NCI-H1436 treated with DMSO at 0.1 percent for 48 hours (cell line): ENCODE data around the gene MCFD2.

Experiments used
- DNase-seq: peaks from one replicate; lab custom pipeline; 2025; lab: John Stamatoyannopoulos, UW

Gene MCFD2

GRCh38 chr2:46915281-46915810, at the start of gene MCFD2:
Gene MCFD2, minus strand, starts transcription at chr2:46915806. Its CDS starts 6,635 bp downstream, at chr2:46909171.
- no peak for DNase-seq

- no peak for DNase-seq
Observed at GRCh38 chr2:46964835-46965560, 49.4 kb upstream of the MCFD2 start.

DNA sequence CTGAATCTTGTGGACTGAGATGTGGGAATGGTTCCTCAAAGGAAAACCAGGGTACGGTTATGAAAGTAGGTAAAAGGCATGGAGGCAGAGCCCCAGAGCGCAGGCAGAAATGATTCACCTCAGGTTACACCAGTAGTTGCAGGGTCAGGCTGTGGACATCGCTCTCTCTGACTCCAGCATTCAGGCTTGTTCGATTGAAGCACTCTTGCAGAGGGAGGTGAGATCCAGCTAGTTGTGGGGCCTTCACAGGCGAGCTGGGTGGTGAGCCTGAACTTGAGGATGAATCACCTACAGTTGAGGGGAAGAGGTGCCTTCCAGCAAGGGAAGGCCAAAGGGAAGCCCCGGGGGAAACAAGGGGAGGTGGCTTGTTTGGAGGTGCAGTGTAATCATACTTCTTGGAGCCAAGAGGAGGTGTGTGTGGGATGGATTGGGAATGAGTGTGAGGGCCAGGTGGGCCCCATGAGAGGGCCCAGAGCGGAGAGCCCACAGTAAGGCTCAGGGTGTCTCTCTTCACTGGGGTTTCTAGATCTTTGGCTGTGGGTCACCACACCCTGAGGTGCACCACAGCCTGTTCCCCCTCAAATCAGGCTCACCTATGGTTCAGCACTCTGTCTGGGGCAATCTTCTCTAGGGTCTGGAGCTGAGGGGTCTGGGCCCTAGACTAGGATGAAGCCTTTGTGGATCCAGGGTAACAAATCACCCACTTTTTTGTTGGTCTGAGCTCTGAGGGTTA, 48.5 kb upstream of the MCFD2 start:
- DNase-seq = no peak

DNA sequence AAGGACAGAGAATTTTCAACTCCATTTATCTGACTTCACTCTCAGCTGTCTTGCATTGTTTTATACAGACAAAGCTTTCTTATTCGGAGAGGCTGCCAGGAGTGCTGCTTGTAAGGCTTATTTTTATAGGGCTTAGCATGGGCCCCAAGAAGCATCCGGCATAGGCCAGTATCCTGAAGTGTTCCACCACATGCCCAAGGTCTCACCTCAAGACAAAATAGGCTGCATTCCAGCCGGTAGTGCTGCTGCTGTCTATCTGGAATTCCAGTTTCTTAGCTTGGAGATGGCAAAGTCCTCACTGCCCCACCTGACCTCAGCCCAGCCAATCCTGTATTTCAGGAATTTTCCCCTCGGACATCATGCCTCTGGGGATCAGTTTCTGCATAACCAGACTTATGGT, 47.6 kb upstream of the MCFD2 start:
- no peak for DNase-seq

DNA sequence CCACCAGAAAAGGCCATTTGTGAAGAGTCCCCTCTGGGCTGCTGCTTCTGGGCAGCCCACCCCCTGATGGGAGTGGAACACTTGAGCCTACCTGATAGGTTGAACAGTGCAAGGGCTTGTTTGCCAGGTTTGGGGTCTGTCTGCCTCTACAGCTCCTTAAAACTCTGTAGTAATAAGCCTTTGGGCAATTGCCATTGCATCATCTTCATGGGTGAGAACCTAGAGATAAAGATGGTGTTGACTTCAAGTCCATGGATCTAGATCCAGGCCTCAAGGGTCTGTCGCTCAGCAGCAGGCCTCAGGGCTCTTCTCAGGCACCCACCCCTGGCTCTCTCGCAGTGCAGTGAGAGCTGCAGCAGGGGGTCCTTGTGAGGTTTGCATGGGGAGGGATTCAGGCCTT, 47.1 kb upstream of the MCFD2 start:
- no peak for DNase-seq

- no peak for DNase-seq
Observed at GRCh38 chr2:46960618-46961017, 45.0 kb upstream of the MCFD2 start.

GRCh38 chr2:46958431-46959017, 42.9 kb upstream of the MCFD2 start:
- no peak for DNase-seq

DNA sequence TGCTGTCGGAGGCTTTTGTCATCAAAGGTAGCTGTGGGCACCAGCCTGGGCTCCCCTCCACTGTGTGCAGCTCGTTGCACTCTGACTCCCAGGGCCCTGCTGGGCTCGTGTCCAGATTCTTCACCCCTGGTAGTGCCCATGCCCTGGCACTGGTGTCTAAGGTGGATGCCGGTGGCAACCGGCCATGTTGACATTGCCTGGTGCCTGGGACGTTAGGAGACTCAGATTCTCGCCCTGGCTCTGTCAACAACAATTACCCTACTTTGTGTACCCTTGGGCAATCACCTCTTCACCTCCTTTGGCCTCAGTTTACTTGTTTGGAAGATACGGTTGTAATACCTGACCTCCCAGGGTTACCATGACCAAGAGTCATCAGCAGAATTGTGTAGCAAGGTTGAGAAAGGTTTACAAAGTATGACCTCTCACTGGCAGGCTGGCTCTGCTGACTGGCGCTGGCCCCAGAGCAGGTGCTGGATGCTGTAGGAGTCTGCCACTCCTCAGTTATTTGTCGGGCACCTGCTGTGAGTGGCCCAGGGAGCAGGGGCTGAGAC, 41.5 kb upstream of the MCFD2 start:
- DNase-seq = no peak

GRCh38 chr2:46955764-46956163, 40.2 kb upstream of the MCFD2 start:
- no peak for DNase-seq

DNA sequence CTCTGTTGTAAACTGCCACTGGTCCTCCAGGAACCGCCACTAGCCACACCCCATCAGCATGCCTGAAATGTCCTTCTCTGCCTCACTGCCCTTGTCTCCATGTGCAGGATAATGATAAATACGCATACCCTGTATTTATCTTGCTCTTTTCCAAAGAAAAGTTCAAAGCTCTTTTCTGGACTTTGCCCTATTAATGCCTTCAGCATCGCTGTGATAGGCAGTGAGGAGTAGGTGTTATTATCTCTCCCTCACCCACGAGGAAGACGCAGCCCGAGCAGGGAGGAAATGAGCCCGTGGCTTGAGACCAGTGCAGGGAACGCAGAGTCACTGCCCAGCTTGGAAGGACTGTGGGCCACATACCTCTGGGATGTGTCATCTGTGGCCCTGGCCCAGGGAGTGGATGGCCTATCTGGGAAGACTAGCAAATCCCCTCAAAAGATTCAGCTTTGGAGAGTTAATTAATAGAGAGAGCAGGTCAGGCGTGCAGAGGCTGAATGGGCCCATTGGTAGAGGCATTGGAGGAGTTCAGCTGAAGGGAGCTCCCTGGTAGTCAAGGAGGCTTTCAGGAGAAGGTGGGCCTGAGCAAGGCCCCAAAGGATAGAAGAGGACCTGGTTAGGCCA, 39.5 kb upstream of the MCFD2 start:
- no peak for DNase-seq

GRCh38 chr2:46952171-46952570, 36.6 kb upstream of the MCFD2 start:
- DNase-seq = no peak

DNA sequence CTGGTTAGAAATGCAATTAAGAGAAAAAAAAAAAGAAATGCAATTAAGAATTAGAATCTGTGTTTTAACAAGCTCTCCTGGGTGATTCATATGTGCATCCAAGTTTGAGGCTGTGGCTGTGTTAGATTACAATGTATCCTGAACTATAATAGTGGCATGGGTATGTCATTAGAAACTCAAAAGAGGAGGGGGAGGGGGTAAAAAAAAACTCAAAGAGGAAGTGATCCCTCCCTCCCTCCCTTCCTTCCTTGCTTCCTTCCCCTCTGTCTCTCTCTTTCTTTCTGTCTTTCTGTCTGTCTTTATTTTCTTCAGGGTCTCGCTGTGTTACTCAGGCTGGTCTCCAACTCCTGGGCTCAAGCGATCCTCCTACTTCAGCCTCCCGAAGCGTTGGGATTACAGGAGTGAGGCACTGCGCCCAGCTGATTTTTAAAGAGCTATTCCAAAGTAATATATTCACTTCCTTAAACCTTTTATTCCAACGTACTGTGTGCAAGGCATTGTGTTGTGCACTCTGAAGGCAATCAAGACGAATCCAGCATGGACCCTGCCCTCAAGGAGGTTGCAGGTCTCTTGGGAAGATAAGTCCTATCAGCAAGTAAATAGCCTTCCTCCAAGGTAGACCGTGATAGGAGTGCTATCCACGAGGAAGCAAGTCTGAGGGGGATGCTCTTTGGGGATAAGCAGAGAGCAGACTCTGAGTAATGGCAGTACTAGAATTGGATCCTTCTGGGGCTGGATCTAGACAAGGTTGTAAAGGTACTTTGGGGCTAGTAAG, 35.9 kb upstream of the MCFD2 start:
- DNase-seq = no peak

- no peak for DNase-seq
Observed at GRCh38 chr2:46950314-46950713, 34.7 kb upstream of the MCFD2 start.

DNA sequence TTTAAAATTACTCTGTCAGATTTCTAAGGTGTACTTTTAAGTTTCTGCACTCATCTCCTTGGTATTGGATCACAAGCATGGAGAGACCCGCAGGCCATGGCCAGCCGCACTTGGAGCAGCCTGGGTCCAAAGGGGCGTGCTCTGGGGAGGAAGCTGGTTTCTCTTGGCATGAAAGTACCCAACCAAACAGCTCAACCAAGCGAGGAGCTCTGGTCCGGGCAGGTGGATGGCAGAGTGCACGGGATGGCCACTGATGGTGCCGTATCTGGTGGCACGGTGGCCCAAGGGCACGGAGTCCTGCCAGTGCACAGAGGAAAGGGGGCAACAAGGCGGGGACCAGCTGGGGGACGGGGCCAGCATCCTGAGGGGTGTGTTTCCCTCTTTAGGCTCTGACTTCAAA, 32.2 kb upstream of the MCFD2 start:
- DNase-seq = no peak

DNA sequence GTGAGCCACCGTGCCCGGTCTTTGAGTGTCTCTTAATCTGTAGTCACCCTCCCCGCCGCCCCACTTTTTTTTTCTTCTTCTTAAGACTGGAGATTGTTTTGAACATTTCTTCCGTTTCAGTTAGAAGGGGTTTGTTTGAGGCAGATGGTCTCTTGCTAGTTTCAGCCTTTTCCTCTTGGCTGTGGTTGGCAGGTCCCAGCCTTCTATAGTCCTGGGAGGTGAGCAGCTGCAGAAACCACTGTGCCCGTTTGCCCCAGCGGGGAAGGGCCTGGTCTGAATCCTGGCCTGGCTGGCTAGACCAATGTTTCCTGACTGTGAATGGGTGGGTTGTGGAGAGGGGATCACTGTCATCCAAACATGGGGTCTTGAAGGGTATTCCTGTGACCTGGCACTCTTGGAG, 30.1 kb upstream of the MCFD2 start:
- no peak for DNase-seq

- no peak for DNase-seq
Observed at GRCh38 chr2:46943881-46944798, 28.5 kb upstream of the MCFD2 start.

DNA sequence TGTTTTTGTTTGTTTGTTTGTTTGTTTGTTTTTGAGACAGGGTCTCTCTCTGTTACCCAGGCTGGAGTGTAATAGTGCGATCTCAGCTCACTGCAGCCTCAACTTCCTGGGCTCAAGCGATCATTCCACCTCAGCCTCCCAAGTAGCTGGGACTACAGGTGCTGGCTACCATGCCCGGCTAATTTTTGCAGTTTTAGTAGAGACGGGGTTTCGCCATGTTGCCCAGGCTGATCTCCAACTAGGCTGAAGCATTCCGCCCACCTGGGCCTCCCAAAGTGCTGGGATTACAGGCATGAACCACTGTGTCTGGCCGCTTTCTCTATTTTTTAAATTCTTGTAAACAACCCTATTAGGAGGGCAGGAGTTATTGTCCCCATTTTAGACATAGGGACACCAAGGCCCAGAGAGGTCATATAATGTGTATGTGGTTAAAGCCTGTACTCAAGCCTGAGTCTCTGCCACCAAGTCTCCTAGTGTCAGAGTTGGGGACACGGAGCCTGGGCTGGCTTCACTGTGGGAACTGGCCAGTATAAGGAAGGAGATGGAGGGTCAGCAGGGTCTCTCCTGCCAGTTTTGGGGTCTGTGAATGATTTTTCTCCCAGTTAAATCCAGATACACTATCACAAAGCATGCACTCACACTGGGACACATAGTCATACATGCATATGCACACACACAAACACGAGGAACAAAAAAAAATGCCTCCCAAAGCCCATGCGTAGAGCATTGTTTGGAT, 27.5 kb upstream of the MCFD2 start:
- DNase-seq = no peak

DNA sequence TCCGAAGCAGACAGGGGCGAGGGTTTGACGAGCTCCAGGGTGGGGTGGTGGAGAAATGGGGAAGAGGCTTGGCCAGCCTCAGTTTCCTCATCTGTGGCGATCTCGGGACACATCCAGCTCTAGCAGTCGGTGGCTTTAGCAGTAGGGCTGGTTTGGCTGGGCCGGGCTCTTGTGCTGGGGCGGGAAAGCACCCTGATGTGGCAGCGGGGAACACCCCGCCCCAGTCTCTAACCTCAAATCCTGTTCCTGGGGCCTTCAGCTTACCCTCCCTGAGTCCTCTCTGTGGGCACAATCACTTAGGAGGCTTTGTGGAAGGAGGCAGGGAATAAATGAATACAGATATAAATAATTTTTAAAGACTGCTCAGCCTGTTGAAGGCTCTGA, 26.5 kb upstream of the MCFD2 start:
- DNase-seq = no peak

GRCh38 chr2:46939626-46940359, 24.2 kb upstream of the MCFD2 start:
- no peak for DNase-seq
